Right lung (tissue), 5 donors: ENCODE data around the gene ZNF501. TPM values are rescaled to one million over a fixed set of nuclear protein-coding genes. Genes with fewer than 3 reads are reported as not detected.

Experiments
- polyA plus RNA-seq, 5 donors: library from polyadenylated mRNA; unstranded; fragments of 120-200 nt; gene quantifications; one replicate each; pipeline versions ENCODE4 v1.2.1 to v1.2.3, GENCODE V29; 2013; ENCODE audit warnings: inconsistent platforms in 1 of 5, low replicate concordance in 1 of 5; ENCODE audit not compliant: insufficient read length in 5 of 5, insufficient read depth in 1 of 5

Gene ZNF501
- polyA plus RNA-seq, 5 donors, result 7.0 to 15.2 (median 9.9) TPM

Other genes starting within 250 kb of the ZNF501 start
- gene ZKSCAN7, start 174.4 kb upstream of the ZNF501 start, polyA plus RNA-seq, result 10 to 100 TPM; 14.9 to 19.4 (median 18.9) TPM
- gene ZNF660, start 144.7 kb upstream of the ZNF501 start, polyA plus RNA-seq, result 10 to 100 TPM in 4 of 5 donors, 1 to 10 TPM in 1; 9.5 to 27.0 (median 24.3) TPM
- gene ZNF197, start 104.6 kb upstream of the ZNF501 start, polyA plus RNA-seq, result 10 to 100 TPM; 23.5 to 40.2 (median 35.6) TPM
- gene ZNF35, start 80.9 kb upstream of the ZNF501 start, polyA plus RNA-seq, result 10 to 100 TPM in 4 of 5 donors, 1 to 10 TPM in 1; 7.5 to 12.1 (median 11.2) TPM
- 10 to 100 TPM in 4 of 5 donors, 1 to 10 TPM in 1; 9.1 to 15.0 (median 12.6) TPM for gene ZNF502, start 17.0 kb upstream of the ZNF501 start, polyA plus RNA-seq
- 10 to 100 TPM; 36.2 to 67.3 (median 61.7) TPM for gene KIAA1143, start 32.0 kb downstream of the ZNF501 start, polyA plus RNA-seq
- 10 to 100 TPM; 15.2 to 43.9 (median 24.7) TPM for gene KIF15, start 32.2 kb downstream of the ZNF501 start, polyA plus RNA-seq
- 10 to 100 TPM; 19.9 to 25.2 (median 22.8) TPM for gene TMEM42, start 132.3 kb downstream of the ZNF501 start, polyA plus RNA-seq
- gene TGM4, start 145.0 kb downstream of the ZNF501 start, polyA plus RNA-seq, result under 1 TPM in 4 of 5 donors, not detected in 1; 0.03 to 0.09 (median 0.05) TPM
- gene ZDHHC3, start 246.5 kb downstream of the ZNF501 start, polyA plus RNA-seq, result 100 to 1,000 TPM; 108 to 136 (median 117) TPM
- gene EXOSC7, start 246.6 kb downstream of the ZNF501 start, polyA plus RNA-seq, result 10 to 100 TPM; 55.4 to 77.9 (median 63.1) TPM